ENCODE measurements around the gene UBE4A.

UBE4A gene

DNA sequence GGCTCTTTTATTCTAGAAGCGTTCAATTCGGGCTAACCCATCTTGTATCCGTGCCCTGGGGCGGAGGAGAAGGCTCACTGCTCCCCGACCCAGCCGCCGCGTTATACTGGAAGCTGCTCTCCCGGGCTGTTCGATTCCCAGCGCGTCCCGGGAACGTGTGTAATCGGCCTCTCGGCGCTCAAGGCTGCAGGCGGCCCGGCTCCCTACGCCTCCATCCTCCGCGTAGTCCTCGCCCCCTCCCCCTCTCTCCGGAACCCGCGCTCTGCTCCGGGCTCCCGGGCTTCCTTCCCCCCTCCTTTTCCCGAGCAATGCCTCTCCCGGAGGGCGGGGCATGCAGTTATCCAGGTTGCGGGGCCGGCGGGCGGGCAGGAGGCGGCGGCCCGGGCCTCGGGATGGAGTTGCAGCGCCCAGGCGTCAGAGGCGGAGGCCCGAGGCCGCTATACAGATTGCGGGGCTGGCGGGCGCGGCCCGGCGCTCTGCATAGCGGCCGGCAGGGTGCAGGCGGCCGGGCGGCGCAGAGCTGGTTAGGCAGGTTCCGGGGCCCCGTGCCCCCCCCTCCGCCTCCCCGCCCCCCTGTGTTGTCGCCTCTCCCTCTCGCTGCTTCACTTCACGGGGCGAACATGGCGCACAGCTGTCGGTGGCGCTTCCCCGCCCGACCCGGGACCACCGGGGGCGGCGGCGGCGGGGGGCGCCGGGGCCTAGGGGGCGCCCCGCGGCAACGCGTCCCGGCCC lies 76.7 kb downstream of the UBE4A start, which contains the start of gene KMT2A:
TSS of gene KMT2A (plus strand) at position 600 of the 732 bp plus-strand sequence. CDS start at position 621, 21 bp downstream.
- Mint-ChIP-seq H3K27ac (peak within 1 kb of the TSS; percentile 96), H3K4me1 (peaks cover 49% of the 10 kb centered on the region), H3K36me3 (peaks cover 48% of the 10 kb centered on the region), H3K9me3 (no peaks in the 10 kb centered on the region), H3K4me3 (peak within 1 kb of the TSS; percentile 99)
- DNase-seq (ENCODE audit: low spot score in 2 of 2) (peak; percentile 99), ATAC-seq (peak; percentile 76)

GRCh38 chr11:118436639-118437207 lies 77.3 kb downstream of the UBE4A start:
- H3K36me3 Mint-ChIP-seq: peaks cover 55% of the 10 kb centered on the region
- DNase-seq (ENCODE audit: low spot score in 2 of 2): no peak
- H3K4me1 Mint-ChIP-seq: peaks cover 55% of the 10 kb centered on the region
- H3K4me3 Mint-ChIP-seq: peak overlapping the region; percentile 99
- peak; percentile 58 for ATAC-seq
- H3K9me3 Mint-ChIP-seq: no peaks in the 10 kb centered on the region
- peak overlapping the region; percentile 96 for H3K27ac Mint-ChIP-seq

DNA sequence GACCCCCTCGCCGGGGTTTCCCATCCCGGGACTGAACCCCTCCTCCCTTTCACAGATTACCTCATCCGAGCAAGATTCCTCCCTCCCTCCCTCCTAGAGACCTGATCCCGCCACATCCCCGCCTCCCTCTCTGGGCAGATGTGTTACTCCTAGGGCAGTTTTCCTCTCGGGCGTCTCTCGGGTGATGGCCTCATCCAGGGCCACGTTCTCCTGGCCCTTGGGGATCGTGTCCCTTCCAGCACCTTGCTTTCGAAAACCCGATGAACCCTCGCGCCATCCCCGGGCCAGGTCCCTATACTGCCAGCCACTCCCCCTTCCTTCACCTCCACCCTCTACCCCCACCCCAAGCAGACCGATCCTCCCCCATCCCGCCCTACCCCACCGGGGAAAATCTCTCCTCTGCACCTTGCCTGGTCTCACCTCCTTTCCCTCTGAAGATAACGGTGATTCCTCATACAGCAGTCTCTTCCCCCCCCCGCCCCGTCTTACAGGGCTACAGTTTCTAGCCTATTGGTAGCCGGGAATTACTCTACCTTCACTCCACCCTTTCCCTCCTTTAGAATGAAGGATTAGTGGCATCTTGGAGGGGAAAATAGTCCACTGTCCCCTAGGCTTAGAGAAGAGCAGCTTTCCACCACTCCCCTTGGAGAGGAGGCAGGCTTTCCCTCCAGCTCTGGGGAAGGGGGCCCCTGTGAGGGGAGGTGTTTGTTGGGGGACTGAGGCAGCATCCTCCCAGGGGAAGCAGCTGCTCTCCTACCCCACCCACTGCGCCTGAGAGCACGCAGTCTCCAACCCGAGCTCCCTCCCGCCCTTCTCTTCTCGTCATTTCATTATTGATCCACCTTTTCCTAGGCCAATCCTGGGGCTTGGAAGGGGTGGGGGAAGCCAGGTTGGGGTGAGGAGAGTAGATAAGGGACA lies 78.1 kb downstream of the UBE4A start:
- Mint-ChIP-seq H3K27ac (peak overlapping the region; percentile 96), H3K4me1 (peaks cover 62% of the 10 kb centered on the region), H3K4me3 (peak overlapping the region; percentile 99), H3K36me3 (peaks cover 61% of the 10 kb centered on the region), H3K9me3 (no peaks in the 10 kb centered on the region)
- ATAC-seq (no peak), DNase-seq (ENCODE audit: low spot score in 2 of 2) (peak in 1 of 2 donors; percentile 73)

GRCh38 chr11:118438314-118438931 lies 79.0 kb downstream of the UBE4A start:
- Mint-ChIP-seq H3K9me3 (no peaks in the 10 kb centered on the region), H3K4me1 (peaks cover 72% of the 10 kb centered on the region), H3K4me3 (peak overlapping the region; percentile 99), H3K36me3 (peaks cover 61% of the 10 kb centered on the region), H3K27ac (peak overlapping the region; percentile 96)
- DNase-seq (ENCODE audit: low spot score in 2 of 2): peak; percentile 19 to 72
- no peak for ATAC-seq

GRCh38 chr11:118439646-118440045 lies 80.2 kb downstream of the UBE4A start:
- peaks cover 73% of the 10 kb centered on the region for H3K4me1 Mint-ChIP-seq
- DNase-seq (ENCODE audit: low spot score in 2 of 2): no peak
- peaks cover 69% of the 10 kb centered on the region for H3K36me3 Mint-ChIP-seq
- H3K27ac Mint-ChIP-seq: peak overlapping the region; percentile 96
- no peaks in the 10 kb centered on the region for H3K9me3 Mint-ChIP-seq
- peak; percentile 27 for ATAC-seq
- H3K4me3 Mint-ChIP-seq: peak overlapping the region; percentile 99

DNA sequence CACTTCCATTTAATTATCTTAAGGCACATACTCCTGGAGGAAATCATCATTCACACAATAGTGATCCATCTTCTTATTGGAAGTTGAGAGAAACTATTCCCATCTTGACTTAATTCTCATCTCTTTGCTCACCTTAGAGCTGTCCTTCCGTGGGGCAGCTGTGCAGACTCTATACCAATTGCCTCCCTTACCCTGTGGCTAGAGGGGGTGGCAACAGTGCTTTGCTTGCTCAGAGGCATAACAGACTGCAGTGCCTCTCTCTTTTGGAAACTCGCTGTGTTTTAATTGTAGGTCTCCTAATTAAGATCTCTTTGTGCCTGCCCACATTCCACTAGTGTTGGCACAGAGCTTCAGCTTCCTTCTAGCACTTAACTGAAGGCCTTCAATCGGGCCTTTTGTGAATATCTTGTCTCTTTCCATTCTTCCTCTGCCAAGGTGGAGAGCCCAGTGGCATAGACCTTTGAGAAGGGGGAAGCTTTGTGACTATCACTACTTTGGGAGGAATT lies 82.4 kb downstream of the UBE4A start:
- ATAC-seq (peak; percentile 36), DNase-seq (ENCODE audit: low spot score in 2 of 2) (peak in 1 of 2 donors; percentile 57)
- peaks cover 71% of the 10 kb centered on the region for H3K36me3 Mint-ChIP-seq
- peak overlapping the region; percentile 45 for H3K4me3 Mint-ChIP-seq
- H3K9me3 Mint-ChIP-seq: no peaks in the 10 kb centered on the region
- peaks cover 84% of the 10 kb centered on the region for H3K4me1 Mint-ChIP-seq
- H3K27ac Mint-ChIP-seq: peak overlapping the region; percentile 88

GRCh38 chr11:118442301-118442700 lies 82.9 kb downstream of the UBE4A start:
- ATAC-seq (no peak), DNase-seq (ENCODE audit: low spot score in 2 of 2) (no peak)
- no peaks in the 10 kb centered on the region for H3K9me3 Mint-ChIP-seq
- H3K27ac Mint-ChIP-seq: peak overlapping the region; percentile 88
- peaks cover 89% of the 10 kb centered on the region for H3K4me1 Mint-ChIP-seq
- peaks cover 70% of the 10 kb centered on the region for H3K36me3 Mint-ChIP-seq
- H3K4me3 Mint-ChIP-seq: peak overlapping the region; percentile 45

- Mint-ChIP-seq H3K9me3 (no peaks in the 10 kb centered on the region), H3K36me3 (peaks cover 71% of the 10 kb centered on the region), H3K4me1 (peaks cover 91% of the 10 kb centered on the region), H3K27ac (peak overlapping the region; percentile 88), H3K4me3 (peak overlapping the region; percentile 45)
- ATAC-seq (no peak), DNase-seq (ENCODE audit: low spot score in 2 of 2) (no peak)
Observed at GRCh38 chr11:118442908-118443589, 83.6 kb downstream of the UBE4A start.

- DNase-seq (ENCODE audit: low spot score in 2 of 2) (peak in 1 of 2 donors; percentile 58), ATAC-seq (peak; percentile 82)
Observed at GRCh38 chr11:118443590-118444218, 84.3 kb downstream of the UBE4A start.

DNA sequence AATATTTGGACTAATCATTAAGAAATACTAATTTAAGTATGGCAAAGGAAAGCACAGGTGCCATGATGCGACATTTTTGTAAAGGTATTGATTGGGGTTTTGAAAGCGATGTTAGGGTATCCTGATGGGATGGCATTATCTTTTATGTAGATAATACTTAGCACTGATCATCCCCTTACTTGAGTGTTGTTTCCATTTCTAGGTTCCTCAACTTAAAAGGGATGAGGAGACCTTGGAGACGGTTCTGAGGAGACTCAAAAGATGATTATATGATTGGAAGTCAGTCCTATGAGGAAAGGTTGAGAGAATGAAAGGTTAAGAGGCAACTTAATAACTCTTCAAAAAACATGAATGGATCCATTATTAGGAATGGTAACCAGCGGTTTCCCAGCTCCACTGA lies 88.0 kb downstream of the UBE4A start:
- no peak for DNase-seq (ENCODE audit: low spot score in 2 of 2)
- peaks cover 71% of the 10 kb centered on the region for H3K36me3 Mint-ChIP-seq
- H3K4me3 Mint-ChIP-seq: peak overlapping the region; percentile 49
- peaks cover 72% of the 10 kb centered on the region for H3K4me1 Mint-ChIP-seq
- ATAC-seq: no peak
- no peaks in the 10 kb centered on the region for H3K9me3 Mint-ChIP-seq
- peak overlapping the region; percentile 69 for H3K27ac Mint-ChIP-seq

More at GRCh38 chr11:118443590-118444218, 84.3 kb downstream of the UBE4A start:
- H3K36me3 Mint-ChIP-seq: peaks cover 74% of the 10 kb centered on the region
- H3K4me1 Mint-ChIP-seq: peaks cover 97% of the 10 kb centered on the region
- H3K27ac Mint-ChIP-seq: peak overlapping the region; percentile 88
- peak overlapping the region; percentile 45 for H3K4me3 Mint-ChIP-seq
- no peaks in the 10 kb centered on the region for H3K9me3 Mint-ChIP-seq

DNA sequence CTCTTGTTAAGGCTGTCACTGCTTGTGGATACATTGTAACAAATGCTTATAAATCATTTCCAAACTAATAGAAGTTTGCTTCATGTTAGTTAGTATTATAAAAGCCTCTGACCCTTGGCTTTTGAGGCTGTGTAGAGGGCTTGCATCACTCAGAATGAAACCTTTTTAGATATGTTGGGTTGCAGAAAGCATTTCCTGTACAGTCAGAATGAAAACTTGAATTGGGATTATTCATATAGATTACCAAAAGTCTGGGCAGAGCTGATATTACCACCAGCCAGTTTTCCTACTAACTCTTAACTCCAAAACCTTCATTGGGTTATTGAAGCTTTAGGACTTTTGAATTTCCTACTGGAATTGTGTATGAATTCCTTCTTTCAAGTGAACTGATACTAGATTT lies 88.9 kb downstream of the UBE4A start:
- no peaks in the 10 kb centered on the region for H3K9me3 Mint-ChIP-seq
- H3K36me3 Mint-ChIP-seq: peaks cover 80% of the 10 kb centered on the region
- peaks cover 70% of the 10 kb centered on the region for H3K4me1 Mint-ChIP-seq
- peak overlapping the region; percentile 49 for H3K4me3 Mint-ChIP-seq
- DNase-seq (ENCODE audit: low spot score in 2 of 2) (no peak), ATAC-seq (peak; percentile 91)
- H3K27ac Mint-ChIP-seq: peak overlapping the region; percentile 69

Data from stimulated activated effector memory CD8-positive, alpha-beta T cell treated with anti-CD3 and anti-CD28 coated beads, Interleukin-12 subunit alpha, Interleukin-12 subunit beta, amount 100 ng/mL, for 72 hours (primary cell).